Measurements from ENCODE around the gene EZH2.
A peak's percentile ranks its signal among the peaks of the same experiment; 100 is the strongest.

The EZH2 gene

GRCh38 chr7:148898845-148899484, 14.9 kb upstream of the EZH2 start:
- DNase-seq: no peak

DNA sequence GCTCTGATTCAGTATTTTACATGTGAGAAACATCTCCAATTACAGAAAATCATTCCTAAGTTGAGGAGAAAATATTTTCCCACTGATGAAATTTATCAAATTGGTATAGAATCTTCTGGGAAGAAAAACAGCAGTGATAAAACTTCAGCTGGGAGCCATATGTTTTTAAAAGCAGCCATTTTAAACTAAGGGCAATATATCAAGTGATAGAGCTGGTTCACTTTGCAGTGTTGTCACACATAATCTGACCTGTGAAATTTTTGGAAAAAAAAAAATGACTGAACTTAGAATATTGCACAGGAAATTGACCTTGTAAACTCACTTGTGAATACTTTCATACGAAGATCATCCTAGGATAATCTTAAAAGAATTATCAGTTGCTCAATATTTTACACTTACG, 10.5 kb upstream of the EZH2 start:
- DNase-seq: no peak

GRCh38 chr7:148893071-148893470, 9.0 kb upstream of the EZH2 start:
- no peak for DNase-seq

DNA sequence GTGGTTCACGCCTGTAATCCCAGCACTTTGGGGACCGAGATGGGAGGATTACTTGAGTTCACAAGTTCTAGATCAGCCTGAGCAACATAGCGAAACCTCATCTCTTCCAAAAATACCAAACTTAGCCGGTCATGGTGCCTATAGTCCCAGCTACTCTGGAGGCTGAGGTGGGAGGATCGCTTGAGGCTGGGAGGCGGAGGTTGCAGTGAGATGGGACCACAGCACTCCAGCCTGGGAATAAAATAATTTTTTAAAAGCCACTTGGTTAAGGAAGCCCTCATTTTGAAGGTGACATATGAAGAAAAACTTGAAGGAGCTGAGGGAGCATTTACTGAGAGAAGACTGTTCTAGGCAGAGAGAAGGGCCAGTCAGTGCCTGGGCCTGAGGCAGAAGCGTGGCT, 4.2 kb upstream of the EZH2 start:
- no peak for DNase-seq

DNA sequence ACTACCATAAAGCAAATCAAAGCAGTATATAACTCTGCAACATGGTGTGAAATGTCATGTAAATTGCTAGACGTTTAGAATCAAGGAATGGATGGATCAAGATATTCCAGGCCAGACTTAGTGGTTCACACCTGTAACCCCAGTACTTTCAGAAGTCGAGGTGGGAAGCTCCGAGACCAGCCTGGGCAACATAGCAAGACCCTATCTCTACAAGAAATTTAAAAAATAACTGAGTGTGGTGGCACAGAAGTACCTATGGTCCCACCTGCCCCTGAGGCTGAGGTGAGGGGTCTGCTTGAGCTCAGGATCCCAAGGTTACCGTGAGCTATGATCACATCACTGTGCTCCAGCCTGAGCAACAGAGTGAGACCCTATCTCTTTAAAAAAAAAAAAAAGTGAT, 2.8 kb upstream of the EZH2 start:
- DNase-seq: no peak

- DNase-seq: peak; percentile 94 to 97
These were observed 370 bp upstream of the EZH2 start for GRCh38 chr7:148884299-148885022.

DNA sequence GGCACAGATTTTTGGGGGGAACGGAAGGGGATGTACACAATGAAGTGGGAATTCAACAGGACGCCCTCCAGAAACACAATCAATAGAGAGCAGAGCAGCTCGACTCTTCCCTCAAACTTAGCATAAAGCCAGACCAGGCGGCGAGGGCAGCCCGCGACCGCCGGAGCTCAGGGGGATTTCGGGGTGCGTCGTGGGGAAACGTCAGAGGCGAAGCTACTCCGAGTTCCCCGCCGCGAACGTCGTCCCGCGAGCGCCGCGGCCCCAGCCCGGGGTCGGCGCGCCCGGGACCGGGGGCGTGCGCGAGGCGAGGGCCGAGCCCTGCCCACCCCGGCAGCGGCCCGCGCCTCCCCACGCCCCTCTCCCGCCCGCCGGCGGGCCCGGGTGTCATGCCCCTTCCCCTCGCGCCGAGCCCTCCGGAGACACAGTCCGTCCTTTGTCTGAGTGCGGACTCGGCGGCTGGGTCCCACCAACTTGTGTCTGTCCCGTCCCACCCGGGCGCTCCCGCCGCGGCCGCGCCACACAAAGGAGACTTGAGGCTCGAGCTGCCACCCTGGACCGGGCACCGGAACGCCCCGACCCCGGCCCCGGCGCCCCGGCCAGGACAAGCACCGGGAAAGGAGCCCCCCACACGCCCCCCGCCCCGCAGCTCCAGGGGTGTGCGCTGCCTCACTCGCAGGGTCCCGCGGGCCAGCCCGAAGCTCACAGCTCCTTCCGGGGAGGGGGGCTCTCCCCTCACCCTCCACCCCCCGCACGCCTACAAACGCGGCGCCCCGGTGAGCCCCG, 634 bp downstream of the EZH2 start:
- DNase-seq: peak; percentile 59 to 60

DNA sequence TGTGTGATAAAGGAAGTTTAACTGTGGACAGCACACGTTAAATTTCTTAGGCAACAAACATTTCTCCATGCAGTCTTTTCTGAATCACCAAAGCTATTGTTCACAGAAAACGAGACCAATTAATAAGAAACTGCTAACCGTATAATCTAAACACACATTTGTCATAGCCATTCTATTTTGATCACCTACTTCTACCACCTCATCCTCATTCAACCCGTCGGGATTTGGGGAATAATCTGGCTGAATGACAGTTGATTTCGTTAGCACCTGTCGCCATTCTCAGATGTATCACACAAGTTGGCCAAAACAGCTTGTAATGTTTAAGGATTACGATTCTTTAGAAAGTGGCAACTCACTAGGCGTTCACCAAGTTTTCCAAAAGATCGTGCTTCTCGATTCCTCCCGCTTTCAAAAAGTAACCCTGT, 1.2 kb downstream of the EZH2 start:
- peak in 1 of 2 experiments; percentile 59 for DNase-seq

- DNase-seq: no peak
These were observed 1.9 kb downstream of the EZH2 start for GRCh38 chr7:148882192-148882591.

DNA sequence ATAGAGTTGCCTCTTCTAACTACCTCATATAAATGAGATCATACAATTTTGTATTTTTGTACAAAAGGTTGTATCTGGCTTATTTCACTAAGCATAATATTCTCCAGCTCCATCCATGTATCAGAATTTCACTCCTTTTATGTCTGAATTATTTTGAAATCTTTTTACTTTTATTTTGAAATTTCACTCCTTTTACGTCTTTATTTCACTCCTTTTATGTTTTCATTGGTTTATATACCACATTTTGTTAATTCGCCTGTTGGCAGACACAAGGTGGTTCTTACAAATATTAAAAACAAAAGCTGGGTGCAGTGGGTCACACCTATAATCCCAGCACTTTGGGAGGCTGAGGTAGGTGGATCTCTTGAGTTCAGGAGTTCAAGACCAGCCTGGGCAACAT, 5.8 kb downstream of the EZH2 start:
- DNase-seq: no peak

GRCh38 chr7:148877517-148877916, 6.6 kb downstream of the EZH2 start:
- DNase-seq: no peak

DNA sequence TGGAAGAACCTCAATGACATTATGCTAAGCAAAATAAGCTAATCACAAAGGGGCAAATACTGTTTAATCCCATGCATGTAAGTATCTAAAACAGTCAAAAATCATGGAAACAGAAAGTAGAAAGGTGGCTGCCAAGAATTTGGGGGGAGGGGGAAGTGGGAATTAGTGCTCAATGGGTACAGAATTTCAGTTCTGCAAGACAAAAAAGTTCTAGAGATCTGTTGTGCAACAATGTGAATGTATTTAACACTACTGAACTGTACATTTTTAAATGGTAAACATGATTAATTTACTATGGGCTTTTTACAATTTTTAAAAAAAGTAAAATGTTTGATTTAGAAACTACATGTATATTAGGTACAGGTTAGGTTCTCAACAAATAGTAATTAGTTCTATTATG, 11.9 kb downstream of the EZH2 start:
- no peak for DNase-seq

DNA sequence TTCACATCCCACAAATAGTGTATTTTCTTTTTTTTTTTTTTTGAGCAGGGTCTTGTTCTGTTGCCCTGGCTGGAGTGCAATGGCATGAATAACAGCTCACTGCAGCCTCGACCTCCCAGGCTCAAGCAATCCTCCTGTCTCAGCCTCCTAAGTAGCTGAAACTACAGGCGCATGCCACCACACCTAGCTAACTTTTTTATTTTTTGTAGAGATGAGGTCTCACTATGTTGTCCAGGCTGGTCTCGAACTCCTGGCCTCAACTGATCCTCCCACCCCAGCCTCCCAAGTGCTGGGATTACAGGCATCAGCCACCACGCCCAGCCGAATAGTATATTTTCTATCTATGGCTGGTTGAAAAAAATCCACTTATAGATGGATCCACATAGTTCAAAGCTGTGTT, 12.5 kb downstream of the EZH2 start:
- DNase-seq: no peak

GRCh38 chr7:148871030-148871429, 13.1 kb downstream of the EZH2 start:
- no peak for DNase-seq

DNA sequence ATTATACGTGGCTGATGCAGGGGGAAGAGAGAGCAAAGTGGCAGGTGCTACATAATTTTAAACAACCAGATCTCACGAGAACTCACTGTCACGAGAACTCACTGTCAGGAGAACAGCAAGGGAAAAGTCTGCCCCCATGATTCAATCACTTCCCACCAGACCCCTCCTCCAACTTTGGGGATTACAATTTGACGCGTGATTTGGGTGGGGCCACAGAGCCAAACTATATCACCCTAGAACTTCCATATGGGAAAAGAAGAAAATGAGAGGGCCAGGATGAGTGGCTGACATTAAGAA, 15.8 kb downstream of the EZH2 start:
- DNase-seq: no peak

- no peak for DNase-seq
These were observed 16.3 kb downstream of the EZH2 start for GRCh38 chr7:148867596-148868377.

DNA sequence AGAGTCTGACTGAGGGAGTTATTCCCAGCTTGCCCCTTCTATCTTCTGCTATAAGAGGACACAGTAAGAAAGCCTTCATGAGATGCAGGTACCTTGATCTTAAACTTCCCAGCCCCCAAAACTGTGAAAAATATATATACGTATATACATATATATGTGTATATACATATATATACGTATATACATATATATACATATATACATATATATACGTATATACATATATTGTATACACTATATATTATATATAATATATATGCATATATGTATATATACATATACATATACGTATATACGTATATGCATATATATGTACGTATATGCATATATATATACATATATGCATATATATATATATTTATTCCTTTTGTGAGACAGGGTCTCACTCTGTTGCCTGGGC, 17.7 kb downstream of the EZH2 start:
- DNase-seq: no peak

GRCh38 chr7:148865283-148865682, 18.8 kb downstream of the EZH2 start:
- DNase-seq: no peak

GRCh38 chr7:148863324-148863723, 20.8 kb downstream of the EZH2 start:
- no peak for DNase-seq

DNA sequence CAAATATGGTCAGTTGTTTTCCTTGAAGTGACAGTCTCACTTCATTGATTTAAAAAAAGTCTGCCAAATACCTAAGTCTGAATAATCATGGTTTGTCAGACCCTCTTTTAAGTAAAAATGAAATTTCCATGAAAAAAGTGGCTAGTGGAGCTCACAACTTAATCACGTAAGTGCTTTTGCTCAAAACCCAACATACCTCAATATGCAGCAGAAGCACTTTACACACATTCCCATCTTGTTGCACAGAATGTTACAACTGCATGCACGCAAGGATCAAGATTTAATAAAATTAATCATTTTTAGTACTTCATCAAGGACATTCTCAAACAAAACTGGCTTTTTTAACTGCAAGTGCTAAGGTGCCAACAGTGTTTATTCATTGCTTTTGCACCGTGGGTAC, 21.6 kb downstream of the EZH2 start:
- no peak for DNase-seq

- DNase-seq: no peak
These were observed 25.6 kb downstream of the EZH2 start for GRCh38 chr7:148858489-148858888.

GRCh38 chr7:148856891-148857290, 27.2 kb downstream of the EZH2 start:
- DNase-seq: no peak

DNA sequence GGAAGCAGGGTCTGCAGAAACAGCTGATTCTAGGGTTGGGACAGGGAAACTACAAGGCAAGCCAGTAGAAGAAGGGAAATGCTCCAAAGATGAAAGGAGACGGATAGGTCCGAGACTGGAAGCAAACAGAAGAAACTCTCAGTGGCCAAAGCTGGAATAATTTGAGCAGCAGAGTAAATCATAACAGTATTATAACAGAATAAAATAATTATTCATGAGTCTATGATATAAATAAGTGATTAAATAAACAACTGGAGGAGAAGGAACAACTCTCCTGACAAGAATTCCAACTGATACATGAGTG, 27.6 kb downstream of the EZH2 start:
- no peak for DNase-seq

- DNase-seq: peak in 1 of 2 experiments; percentile 13
These were observed 29.1 kb downstream of the EZH2 start for GRCh38 chr7:148854983-148855382.
